ENCODE data around the gene NANOS3.
"Not testable (repeated sequence)": the region's sequence is repeated elsewhere in the genome, so short reads cannot be mapped to it uniquely, and the experiment has no call there.

Gene NANOS3

GRCh38 chr19:13887018-13887436, 10.1 kb downstream of the NANOS3 start:
- no peak for DNase-seq

GRCh38 chr19:13887517-13887916, 10.6 kb downstream of the NANOS3 start:
- no peak for DNase-seq

- no peak for DNase-seq
Observed at GRCh38 chr19:13888281-13888680, 11.3 kb downstream of the NANOS3 start.

GRCh38 chr19:13890136-13890535, 13.2 kb downstream of the NANOS3 start:
- DNase-seq: no peak

- no peak for DNase-seq
Observed at GRCh38 chr19:13892870-13893269, 15.9 kb downstream of the NANOS3 start.

- no peak for DNase-seq
Observed at GRCh38 chr19:13894552-13894951, 17.6 kb downstream of the NANOS3 start.

- no peak for DNase-seq
Observed at GRCh38 chr19:13896227-13896626, 19.3 kb downstream of the NANOS3 start.

GRCh38 chr19:13899393-13899792, 22.5 kb downstream of the NANOS3 start:
- DNase-seq: no peak

GRCh38 chr19:13899912-13900584, 23.1 kb downstream of the NANOS3 start:
- no peak for DNase-seq

- no peak for DNase-seq
Observed at GRCh38 chr19:13902993-13903555, 26.1 kb downstream of the NANOS3 start.

- peak; percentile 72 for DNase-seq
Observed at GRCh38 chr19:13905634-13906520, 28.9 kb downstream of the NANOS3 start, which contains the start of the genes BRME1 and CC2D1A. Gene BRME1 (minus strand): TSS chr19:13906117. CDS start chr19:13904892, 1,225 bp downstream. Gene CC2D1A (plus strand): TSS chr19:13906201. CDS start chr19:13906442, 241 bp downstream.

GRCh38 chr19:13906521-13906904, 29.6 kb downstream of the NANOS3 start:
- no peak for DNase-seq

- DNase-seq: no peak
Observed at GRCh38 chr19:13906910-13907309, 30.0 kb downstream of the NANOS3 start.

GRCh38 chr19:13908674-13909073, 31.7 kb downstream of the NANOS3 start:
- DNase-seq: no peak

- DNase-seq: no peak
Observed at GRCh38 chr19:13909430-13909829, 32.5 kb downstream of the NANOS3 start.

GRCh38 chr19:13913352-13913751, 36.4 kb downstream of the NANOS3 start:
- DNase-seq: no peak

GRCh38 chr19:13914777-13915176, 37.8 kb downstream of the NANOS3 start:
- no peak for DNase-seq

GRCh38 chr19:13917888-13918406, 41.0 kb downstream of the NANOS3 start:
- no peak for DNase-seq

GRCh38 chr19:13918726-13919411, 41.9 kb downstream of the NANOS3 start:
- no peak for DNase-seq

- DNase-seq: no peak
Observed at GRCh38 chr19:13920524-13920923, 43.6 kb downstream of the NANOS3 start.

- peak; percentile 32 for DNase-seq
Observed at GRCh38 chr19:13920940-13921747, 44.2 kb downstream of the NANOS3 start.

- DNase-seq: not testable (repeated sequence)
Observed at GRCh38 chr19:13922118-13922517, 45.2 kb downstream of the NANOS3 start.

Measured in NCI-H446 treated with DMSO at 0.1 percent for 48 hours (cell line).